Measurements from ENCODE around the gene FFAR2.

DNA sequence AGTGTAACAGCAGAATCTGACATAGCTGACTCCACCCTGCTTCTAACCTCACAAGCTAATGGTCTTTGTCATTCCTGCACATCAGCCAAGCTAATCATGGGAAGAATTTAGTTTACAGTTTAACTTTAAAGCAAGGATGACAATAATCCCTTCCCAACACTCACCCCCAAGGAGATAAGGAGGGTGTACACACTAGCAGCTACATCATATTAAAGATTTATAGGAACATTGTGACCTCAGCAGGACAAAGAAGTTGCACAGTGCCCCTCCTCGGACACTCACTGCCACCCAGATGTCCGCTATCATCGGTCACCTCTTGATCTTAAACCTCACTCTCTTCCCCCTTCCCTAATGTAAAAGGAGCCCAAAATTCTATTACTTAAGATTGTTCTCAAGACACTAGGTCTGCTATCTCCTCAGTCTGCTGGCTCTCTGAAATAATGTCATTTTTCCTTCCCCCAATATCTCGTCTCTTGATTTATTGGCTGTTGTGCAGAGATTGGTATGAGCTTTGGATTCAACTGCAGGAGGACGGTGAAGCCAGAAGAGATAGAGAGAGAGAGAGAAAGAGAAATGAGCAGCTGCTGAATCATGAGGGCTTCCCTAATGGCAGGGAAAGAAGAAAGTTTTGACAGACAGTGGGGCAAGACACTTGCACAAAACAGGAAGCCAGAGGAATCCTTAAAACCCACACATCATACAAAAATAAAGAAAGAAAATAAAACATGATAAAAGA is 17.5 kb upstream of the FFAR2 start:
- TF ChIP-seq, protein P1, sequence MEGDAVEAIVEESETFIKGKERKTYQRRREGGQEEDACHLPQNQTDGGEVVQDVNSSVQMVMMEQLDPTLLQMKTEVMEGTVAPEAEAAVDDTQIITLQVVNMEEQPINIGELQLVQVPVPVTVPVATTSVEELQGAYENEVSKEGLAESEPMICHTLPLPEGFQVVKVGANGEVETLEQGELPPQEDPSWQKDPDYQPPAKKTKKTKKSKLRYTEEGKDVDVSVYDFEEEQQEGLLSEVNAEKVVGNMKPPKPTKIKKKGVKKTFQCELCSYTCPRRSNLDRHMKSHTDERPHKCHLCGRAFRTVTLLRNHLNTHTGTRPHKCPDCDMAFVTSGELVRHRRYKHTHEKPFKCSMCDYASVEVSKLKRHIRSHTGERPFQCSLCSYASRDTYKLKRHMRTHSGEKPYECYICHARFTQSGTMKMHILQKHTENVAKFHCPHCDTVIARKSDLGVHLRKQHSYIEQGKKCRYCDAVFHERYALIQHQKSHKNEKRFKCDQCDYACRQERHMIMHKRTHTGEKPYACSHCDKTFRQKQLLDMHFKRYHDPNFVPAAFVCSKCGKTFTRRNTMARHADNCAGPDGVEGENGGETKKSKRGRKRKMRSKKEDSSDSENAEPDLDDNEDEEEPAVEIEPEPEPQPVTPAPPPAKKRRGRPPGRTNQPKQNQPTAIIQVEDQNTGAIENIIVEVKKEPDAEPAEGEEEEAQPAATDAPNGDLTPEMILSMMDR (IDR thresholded peaks at IDR 0.05): no peak
- TF ChIP-seq POLR2AphosphoS5 (IDR thresholded peaks at IDR 0.05): no peak

Data from breast epithelium (tissue), 3 donors.